HG03439 (cell line): Measurements from ENCODE around the gene SPATA2.
"Not testable (repeated sequence)": the region's sequence is repeated elsewhere in the genome, so short reads cannot be mapped to it uniquely, and the experiment has no call there.

Source experiments
- ATAC-seq: cut with Tn5 transposase; IDR thresholded peaks from one replicate; pipeline ENCODE4 v1.9.1; 2021; ENCODE audit warnings: mild to moderate bottlenecking, moderate library complexity; ENCODE audit not compliant: unreplicated experiment

The SPATA2 gene

DNA sequence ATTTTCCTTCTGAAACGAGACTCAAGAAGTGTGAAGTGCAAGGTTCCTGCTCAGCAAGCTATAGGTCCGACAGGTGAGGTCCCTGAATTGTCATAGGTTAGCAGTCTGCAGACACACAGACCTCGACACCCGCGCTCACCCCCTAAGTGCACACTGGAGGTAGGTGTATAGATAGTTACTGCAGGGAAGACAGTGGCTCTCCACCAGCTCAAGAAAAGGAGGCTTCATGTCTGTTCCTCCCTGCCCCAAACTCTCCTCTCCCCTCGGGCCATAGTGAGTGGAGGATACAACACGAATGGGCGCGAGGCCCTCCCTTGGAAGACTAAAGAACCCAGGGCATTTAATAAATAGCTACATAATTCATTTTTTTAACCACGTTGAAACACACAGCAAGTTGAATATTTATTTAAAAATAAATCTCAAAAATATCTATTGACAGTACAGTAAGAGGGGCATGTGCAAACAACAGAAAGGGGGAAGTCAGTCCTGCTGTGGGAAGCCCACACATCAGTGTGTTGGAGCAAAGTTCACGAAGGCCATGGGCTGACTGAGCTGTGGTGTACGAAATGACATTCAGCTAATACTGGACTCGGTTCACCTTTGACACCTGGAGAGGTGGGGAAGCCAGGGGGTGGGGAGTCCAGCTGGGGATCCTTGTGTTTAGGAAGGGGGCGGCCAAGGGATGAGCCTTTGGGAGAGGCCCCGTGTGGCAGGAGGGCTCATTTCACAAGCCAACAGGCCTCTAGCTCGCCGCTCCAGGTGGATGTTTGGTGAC, 10.7 kb downstream of the SPATA2 start:
- ATAC-seq, result no peak

DNA sequence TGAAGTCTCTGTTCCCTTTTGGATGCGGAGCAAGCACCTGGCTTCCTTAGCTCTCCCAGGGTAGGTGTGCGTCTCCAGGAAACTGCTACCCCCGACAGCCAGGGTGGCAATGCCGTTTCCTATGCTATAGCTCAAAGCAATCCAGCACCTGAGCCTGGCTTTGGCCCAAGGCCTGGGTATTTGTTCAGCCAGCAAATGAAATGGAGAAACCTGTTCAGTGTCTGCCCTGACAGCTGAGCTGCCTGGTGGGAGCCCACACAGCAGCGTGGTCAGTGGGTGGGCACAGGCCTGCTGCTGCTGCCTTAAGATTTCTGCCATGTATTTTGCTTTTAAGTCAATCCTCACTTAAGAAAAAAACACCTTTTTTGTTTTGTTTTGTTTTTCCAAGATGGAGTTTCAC, 13.7 kb downstream of the SPATA2 start:
- no peak for ATAC-seq

DNA sequence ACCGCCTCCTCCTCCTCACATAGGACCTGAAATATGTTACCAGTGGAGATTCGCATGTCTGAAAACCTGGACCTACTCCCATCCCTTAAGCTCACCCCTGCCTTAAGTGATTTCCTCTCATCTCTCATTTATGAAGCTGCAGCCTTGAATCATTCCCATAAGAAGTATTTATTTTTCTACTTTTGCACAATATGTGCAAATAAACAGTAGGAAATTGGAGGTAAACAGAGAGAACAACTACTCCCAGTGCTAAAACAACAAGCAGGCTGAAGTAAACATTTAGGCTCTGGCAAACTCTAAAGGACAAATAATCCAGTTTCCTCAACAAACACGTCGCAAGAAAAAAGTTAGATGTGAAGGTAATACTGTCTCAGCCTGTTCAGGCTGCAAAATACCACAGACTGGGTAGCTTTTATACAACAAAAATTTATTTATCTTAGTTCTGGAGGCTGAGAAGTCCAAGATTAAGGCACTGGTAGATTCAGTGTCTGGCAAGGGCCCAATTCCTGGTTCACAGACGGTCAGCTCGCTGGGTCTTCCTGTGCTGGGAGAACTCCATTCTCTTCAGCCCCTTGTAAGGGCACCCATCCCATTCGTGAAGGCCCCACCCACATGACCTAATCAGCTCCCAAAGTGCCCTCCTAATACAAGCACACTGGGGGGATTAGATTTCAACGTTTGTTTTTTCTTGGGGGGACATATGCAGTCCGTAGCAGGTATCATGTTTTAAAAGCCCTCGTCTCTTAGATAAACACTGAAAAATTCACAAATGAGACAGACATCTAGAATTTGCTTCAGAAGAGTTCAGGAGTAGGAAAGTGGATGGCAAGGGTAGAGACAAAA, 15.6 kb downstream of the SPATA2 start:
- ATAC-seq, result no peak

DNA sequence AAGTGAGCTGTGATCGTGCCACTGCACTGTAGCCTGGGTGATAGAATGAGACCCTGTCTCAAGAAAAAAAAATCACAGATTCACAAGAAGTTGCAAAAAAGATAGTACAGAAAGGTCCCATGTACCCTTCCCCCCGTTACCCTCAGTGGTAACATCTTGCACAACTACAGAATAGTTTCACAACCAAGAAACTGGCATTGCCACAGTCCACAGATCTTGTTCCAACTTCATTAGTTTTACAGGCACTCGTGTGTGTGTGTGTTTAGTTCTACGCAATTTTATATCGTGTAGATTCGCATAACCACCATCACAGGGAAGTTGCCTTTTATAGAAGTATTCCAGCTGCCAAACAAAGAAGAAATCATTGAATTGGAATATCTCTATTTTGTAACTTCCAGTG, 19.1 kb downstream of the SPATA2 start:
- ATAC-seq, result no peak

DNA sequence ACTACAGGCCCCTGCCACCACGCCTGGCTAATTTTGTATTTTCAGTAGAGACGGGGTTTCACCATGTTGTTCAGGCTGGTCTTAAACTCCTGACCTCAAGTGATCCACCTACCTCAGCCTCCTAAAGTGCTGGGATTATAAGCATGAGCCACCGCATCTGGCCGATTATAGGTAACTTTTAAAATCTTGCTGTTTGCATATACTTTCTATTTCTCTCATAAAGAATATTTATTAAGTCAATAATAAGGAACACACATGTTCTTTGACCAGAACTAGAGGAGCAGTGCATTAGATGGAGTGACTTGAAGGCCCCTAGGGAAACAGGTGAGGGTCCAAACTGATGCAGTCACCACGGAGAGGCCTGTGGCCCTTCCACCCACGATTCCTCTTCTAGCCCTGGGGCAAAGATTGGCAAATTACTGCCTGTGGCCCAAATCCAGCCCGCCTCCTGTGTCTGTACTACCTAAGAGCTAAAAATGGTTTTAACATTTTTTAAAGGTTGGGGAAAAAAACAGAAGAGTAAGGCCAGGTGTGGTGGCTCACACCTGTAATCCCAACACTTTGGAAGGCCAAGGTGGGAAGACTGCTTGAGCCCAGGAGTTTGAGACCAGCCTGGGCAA, 19.7 kb downstream of the SPATA2 start:
- ATAC-seq, result not testable (repeated sequence)

DNA sequence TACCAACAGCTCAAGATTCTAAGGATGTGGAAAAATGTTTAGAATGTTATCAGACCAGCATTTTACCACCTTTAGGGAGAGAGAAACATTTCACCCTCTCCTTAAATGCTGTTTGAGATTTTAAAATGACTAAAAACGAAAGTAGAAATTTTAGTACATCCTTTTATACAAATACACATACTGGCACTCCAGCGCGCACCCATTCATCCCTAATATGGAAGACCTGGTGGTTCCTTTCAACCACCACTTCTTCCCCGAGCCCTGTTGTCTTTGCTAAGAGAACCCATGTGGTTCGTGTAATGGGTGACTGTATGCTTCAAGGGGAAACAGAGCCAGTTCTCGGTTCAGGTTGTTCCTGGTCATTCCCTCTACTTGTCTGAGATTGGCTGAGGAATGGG, 21.3 kb downstream of the SPATA2 start:
- no peak for ATAC-seq

DNA sequence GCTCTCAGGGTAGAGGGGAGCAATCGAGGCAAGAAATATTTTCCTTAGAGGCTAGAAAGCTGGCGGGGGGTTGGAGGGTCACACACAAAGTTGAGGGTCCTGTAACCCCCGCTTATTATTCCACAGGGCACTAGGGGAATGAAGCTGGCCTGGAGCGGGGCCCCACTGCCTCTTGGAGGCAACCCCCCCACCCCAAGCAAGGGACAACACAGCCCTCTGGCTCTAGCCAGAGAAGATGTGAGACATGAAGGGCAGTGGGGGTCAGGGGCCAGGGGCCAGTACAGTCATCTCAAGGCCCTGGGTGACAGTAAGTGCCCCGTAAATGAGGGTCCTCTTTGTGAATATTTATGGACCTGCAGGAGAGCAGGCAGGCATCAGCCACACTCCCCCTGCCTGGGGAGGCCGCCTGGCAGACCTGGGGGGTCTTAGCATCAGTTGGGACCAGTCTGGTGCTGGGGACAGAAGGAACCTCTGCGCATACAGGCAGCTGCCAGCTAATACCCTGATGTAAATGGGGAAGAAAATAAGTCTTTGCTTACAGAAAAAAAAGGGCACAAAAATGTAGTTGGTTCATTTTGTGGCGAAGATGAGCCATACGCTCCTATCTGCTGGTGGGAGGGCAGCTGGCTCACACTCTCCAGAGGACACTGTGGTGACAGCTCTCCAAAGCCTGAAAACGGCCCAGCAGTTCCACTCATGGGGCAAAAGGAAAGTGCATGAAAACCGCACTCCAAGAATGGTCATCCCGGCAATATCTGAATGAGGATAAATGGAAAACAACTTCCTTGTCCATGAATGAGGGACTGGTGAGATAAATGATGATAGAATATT, 21.9 kb downstream of the SPATA2 start:
- no peak for ATAC-seq

DNA sequence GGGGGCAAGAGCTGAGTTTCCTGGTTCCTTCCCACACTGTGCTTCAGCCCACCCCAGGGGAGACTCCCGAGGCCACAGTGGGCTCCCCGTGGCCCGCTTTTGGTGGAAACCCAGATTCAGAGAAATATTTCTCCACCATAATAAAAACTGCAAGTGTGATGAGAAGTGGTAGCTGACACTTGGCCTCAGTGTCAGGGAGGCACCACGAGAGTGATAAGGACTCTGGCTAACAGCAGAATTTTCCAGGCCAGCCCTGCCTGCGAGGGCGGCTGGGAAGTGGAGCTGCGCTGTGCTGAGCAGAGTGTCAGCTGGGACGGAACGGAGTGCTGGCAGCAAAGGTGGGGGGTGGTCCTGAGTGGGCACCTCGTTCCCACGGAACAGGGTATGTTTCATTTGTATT, 22.5 kb downstream of the SPATA2 start:
- ATAC-seq, result no peak

DNA sequence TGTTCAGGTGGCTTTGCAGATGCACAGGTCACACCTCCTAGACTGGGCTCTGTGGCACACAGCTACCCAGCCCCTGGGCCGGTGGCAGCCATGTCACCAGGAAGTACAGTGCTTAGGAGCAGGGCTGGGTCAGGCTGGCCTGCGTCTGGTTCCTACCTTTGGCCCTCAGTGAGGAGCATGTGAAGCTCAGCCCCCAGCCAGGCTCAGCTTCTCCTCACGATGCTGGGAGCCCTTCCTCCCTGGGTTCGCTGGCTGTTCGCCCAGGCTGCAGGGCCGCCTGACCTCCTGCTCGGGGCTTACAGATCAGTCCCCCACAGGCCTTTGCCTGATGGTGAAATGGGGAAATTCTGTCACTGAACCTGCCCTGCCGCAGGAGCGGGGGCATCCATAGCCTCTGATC, 23.1 kb downstream of the SPATA2 start:
- no peak for ATAC-seq

DNA sequence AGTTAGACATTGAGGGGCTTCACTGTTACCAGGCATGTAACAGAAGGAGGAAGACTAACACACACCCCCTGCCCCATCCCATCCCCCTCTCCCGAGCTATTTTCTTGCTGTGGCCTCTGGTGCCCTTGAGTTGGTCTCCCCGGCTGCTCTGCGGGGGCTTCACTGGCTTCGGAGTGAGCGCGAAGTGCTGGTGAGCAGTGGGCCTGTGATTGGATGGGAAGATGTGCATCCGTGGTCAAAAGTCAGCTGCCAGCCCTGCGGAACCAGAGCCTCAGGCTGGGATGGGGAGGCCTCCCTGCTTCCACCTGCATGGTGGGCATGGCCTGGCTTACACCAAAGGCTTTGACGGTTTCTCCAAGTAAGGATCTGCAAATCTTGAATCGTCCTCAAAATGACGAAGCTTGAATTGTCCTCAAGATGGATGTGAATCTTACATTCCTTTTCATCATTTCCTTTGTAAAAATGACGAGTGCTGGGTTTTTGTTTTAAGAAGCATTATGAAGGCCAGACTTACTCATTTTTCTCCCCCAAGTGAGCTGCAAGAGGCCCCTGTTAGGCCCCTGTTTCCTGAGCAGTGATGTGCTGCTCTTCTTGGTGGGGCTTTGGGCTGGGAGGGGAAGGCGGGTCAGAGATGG, 23.7 kb downstream of the SPATA2 start:
- ATAC-seq, result no peak

DNA sequence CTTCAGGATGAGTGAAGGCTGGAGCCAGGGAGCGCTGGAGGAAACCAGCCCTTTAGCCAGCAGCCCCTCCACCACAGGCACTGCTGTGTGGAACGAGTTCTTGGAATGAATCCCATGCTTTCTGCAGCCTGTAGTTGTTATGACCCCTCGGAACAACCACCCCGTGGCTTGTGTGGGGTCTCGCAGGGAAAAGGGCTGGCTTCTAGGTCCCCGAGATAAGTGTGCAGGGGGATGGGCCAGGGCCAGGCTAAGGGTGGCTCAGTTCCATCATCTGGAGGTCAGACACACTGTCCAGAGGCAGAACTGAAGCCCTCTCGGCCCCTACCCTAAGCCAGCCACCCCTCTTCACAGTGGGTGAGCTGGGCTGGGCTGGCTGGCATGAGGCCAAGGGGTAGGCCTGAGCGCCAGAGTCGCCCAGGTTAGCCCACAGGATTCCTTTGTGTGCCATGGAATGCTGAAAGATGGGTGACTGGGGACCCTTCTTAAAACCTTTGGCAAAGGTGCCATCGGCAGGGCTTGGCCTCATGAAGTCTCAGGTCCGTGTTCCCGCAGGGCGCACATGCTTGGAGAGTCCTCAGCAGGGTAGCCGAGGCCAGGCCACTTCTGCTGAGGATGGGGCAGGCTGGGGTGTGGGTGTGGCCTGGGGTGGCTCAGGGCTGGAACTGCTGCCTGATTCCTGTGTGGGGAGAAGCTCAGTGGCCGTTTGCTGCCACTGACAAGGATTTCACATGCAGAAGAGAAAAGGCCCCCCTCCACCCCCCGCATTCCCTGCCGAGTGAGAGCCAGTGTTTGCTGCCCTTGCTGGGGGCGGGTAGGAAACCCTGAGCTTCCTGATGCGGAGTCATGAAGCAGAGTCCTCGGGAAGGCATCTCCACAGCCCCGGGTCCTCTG, 24.6 kb downstream of the SPATA2 start:
- ATAC-seq, result no peak

DNA sequence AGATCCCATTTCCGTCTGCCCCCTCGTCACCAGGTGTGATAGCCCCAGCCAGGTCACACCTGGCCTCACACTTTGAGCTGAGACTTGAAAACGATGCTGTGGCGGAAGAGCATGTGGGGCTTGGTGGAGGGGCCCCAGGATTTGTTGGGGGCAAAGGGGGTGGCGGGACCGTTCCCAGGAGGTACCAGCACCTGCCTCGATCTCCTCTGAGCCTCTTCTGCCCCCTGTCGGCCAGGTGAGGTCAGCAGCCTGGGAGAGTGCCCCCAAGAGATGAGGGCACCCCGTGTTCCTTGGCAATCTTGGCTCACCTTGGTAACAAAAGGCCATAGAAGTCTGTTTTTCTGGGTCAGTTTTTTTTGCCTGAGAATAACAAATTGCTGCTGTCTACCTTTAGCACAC, 25.4 kb downstream of the SPATA2 start:
- no peak for ATAC-seq

DNA sequence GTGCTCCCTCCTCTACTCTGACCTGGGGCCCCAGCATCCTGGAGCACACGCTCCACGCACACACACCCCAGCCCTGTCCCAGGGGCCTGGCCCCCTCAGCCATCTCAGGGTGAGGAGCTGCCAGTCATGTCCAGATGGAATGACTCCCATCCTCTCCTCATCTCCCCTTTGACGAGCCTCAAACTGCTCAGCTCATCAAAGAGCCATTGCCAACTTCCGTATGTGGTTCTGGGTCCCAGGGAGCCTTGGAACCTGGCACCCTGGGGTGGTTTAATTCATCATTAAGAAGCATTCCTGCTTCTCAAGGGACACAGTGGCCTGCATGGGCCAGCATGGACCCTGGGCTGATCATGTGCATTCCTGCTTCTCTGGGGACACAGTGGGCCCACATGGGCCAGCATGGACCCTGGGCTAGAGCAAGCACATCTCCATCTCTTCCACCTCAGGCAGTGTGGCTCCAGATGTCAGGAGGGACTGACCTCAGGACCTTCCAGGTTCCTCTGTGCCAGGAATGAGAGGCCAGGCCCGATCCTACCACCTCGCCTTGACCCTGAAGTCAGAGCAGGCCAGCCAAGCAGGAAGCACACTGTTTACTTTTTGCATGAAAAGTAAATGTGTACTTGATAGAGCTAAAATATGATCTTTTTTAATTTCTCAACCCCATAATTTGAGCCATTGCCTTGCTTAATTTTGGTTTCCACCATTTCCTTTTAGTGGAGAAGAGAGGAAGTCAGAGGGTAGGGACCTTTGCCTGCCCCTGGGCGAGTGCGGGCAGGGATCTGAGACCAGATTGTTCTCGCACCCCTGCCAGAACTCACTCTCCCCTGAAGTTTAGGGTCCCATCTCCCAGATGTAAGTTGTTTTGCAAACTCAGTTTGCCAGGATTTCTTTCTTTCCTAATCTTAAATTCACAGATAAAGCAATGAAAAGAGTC, 26.1 kb downstream of the SPATA2 start:
- ATAC-seq, result no peak

DNA sequence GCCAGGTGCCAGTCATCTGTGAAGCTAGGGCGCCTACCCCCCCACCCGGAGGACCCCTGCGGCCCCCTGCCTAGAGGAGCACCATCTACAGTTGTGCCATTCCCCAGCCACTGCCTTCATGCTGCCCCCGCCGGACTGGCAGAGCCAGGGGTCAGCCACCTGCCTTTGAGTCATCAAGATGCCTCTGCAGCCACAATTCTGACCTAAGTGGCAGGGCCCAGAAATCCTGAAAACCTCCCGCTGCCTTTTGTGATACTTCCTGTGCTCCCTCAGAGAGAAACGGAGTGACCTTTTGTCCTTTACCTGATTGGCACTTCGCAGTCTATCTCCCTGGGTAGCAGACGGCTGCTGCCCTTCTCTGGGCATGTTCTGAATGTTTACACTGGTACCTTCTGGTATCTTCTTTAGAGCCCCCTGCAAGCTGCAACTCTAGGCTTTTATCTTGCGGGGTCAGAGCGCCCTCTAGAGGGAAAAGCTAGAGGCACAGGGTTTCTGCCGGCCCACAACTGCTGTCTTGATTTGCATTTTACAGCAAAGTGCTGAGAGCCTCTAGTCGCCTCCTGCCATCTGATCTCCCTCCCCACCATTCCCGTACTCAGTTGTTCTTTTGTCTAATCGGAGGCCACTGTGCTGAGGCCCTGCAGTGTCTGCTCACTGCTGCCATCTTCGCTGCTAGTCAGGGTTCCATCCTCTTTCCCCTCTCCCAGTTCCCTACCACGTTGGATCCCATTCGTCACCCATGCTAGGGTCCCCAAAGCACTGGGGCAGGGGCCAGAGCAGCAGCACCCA, 26.9 kb downstream of the SPATA2 start:
- ATAC-seq, result no peak

DNA sequence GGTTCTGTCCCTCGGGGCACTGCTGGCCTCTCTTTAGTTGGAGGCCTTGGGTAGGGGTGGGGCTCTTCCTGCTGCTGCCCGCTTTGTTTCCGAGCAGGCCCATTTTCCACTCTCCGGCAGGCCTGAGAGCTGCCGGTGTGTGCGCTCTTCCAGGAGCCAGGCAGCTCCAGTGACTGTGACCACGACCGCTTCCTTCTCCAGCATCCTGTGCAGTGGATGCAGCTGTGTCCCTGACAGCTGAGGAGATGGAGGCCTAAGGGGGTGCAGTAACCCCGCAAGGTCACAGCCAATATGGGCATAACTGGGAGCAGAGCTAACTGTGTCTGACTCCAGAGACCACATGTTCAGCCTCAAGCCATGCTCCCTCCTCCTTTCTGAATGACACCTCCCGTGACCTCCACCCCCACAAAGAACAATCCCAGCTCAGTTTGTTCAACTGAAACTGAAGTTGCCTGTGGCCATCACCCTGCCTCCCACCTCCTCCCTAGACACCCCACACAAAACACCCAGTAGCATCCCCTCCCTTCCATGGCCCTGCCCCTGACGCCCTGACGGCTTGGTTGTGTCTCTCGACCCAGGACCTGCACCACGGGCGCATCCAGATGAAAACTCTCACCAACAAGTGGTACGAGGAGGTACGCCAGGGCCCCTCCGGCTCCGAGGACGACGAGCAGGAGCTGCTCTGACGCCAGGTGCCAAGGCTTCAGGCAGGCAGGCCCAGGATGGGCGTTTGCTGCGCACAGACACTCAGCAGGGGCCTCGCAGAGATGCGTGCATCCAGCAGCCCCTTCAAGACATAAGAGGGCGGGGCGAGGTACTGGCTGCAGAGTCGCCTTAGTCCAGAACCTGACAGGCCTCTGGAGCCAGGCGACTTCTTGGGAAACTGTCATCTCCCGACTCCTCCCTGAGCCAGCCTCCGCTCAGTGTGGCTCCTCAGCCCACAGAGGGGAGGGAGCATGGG, 27.8 kb downstream of the SPATA2 start:
- ATAC-seq, result no peak

DNA sequence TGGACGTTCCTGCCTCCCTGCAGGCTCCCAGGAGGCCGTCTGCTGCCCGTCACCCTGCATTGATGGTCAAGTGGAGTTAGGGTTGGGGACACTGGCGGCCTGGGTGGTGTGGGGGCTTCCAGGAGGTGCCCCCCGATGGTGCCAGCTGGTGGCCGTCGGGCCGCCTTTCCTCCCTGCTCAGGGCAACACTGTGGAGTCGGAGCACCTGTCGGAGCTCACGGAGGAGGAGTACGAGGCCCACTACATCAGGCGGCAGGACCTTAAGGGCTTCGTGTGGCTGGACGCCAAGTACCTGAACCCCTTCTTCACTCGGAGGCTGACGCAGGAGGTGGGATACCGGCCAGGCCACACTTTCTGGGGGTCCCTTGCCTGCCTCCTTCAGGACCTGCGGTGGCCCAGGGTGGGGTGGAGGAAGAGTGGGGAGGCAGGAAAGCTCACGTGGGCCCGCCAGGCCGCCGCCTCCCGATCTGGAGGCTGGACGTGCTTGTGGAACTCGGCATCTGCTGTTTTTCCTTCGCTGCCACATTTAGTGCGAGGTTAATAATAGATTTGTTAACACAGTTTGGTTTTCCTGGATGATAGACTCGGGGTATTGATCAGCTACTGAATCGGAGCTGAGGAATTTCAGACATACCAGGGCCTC, 28.6 kb downstream of the SPATA2 start:
- ATAC-seq, result no peak
